GM19351 (cell line): ENCODE data around the gene PRMT6.
"Not testable (repeated sequence)": the region's sequence is repeated elsewhere in the genome, so short reads cannot be mapped to it uniquely, and the experiment has no call there.

Source experiments
- ATAC-seq: cut with Tn5 transposase; IDR thresholded peaks from one replicate; pipeline ENCODE4 v1.9.1; 2021; ENCODE audit warnings: mild to moderate bottlenecking, moderate library complexity; ENCODE audit not compliant: unreplicated experiment

PRMT6 gene

DNA sequence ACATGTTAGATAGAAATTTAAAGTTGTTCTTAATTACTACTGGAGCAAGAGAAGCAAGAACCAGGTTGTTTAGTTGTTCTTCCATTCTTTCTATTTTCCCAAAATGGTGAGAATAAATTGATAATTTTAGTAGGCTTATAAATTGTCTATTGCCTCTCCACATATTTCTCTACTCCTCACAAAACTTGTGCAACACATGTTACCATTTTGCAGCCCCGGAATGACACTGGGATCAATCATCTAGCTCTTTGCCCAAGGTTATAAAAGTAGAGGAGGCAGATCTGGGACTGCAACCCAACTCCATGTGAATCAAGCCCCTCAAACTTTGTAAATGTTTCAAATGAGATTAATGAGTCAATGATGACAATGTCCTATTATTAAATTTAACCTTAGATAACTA, 34.9 kb downstream of the PRMT6 start:
- no peak for ATAC-seq

DNA sequence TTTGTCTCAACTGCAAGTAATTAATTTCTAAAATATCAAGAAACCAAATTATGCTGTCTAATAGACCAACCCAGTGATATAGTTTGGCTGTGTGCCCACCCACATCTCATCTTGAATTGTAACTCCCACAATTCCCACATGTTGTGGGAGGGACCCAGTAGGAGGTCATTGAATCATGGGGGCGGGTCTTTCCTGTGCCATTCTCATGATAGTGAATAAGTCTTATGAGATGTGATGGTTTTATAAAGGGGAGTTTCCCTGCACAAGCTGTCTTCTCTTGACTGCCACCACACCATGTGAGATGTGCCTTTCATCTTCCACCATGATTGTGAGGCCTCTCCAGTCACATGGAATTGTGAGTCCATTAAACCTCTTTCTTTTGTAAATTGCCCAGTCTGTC, 36.9 kb downstream of the PRMT6 start:
- not testable (repeated sequence) for ATAC-seq

DNA sequence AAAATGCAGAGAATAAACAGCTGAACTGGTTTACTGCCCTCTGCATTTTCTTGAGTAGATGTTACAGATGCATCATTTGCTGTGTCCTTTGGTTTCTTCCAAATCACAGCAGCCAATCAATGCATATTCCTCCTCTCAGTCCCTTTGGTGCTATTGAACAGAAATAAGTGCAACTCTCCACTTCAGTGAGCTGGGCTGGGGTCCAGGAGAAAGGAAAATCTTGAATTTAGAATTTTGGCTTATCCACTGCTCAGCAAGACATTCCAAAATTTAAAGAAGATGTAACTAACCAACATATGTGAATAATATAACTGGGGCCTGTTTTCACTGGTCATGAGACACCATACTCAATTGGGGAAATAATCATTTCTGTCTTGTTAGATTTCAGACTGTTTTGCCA, 39.2 kb downstream of the PRMT6 start:
- ATAC-seq: no peak

DNA sequence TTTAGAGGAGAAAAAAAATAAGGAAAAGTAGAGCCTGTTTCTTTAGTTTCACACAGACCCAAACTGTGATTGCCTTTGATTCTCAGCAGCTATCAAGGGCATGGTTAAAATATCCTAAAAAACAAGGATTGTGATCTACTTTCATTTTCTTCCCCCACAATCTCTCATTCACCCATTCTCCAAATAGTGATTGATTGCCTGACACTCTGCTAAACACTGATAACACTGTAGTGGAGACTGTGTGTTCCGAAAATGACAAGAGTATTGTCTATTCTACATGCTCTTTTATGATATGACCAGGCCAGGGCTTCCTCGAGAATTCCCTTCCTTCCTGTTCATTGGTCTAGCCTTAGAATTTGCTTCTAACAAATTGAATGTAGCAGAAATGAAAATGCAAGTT, 40.2 kb downstream of the PRMT6 start:
- no peak for ATAC-seq

DNA sequence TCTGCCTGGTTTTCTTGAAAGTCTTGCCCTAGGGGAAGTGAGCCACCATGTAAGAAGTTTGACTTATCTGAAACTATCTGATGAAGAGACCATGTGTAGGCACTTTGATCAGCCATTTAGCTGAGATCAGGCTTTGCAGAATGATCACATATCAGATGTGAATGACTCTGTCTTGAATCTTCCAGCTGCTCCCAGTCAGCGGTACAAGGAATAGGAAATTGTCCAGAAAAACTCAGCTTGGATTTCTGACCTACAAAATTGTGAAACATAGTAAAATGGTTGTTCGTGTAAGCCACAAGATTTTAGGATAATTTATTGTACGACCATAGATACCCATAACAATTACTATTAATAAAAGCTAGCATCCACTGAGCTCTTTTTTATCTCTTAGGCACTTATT, 42.5 kb downstream of the PRMT6 start:
- no peak for ATAC-seq

DNA sequence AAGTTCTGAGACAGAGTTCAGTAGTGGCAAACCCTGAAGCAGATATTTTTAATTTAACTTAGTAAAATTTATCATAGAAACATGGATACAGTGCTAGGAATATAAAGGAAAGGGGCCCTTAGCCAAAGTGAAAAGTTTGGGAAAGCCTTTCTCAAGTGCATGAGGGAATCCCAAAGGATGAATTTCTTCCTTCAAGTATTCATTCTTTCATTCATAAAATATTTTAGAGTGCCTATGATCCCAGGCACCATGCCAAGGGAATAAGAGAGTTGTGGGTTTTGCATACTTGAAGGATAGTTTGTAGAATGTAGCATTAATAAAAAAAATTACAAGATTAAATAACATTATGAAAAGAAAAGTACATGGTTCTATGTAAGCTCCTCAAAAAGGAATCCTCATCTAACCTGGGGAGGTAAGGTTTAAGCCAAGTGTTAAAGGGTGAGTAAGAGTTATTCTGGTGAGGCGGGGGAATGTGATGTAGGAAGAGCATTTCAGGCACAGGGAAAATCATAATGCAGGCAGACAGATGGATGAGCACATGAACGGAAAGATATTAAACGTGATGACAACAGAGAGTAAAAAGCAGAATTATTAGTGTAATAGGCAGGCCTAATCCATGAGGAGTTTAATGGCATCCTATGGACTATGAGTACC, 44.0 kb downstream of the PRMT6 start:
- no peak for ATAC-seq

DNA sequence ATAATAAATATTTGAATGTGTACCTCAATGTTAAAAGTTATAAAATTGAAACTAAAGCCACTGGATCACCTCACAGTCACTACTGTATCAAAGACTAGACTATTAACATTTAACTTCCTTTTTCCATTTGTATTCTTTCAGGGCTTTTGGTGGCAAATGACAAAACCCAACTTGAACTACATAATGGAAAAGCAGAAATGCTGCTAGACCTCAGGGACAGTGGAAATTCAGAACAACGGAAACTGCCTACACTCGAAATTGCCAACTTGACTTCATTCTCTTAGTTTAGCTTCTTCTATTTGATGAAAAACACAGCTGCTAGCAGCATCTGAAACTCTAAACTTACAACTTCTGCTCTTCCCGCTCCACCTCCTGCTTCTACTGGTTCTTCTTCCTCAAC, 49.4 kb downstream of the PRMT6 start:
- peak; percentile 69 for ATAC-seq
